OCI-LY1 (cell line): ENCODE results near the gene SSH2.

Experiments used
- CTCF ChIP-seq: fragments of 200-600 bp; sonication (generic), shearing (Covaris generic); IDR thresholded peaks from 2 replicates; pipeline ENCODE4 v1.5.1; 2017; ENCODE audit warnings: mild to moderate bottlenecking, antibody characterized with exemption, low read length, moderate library complexity, mixed read lengths
- EZH2 ChIP-seq: fragments of 200-600 bp; sonication (generic), shearing (Covaris generic); IDR thresholded peaks from 2 replicates; pipeline ENCODE4 v1.8.0; 2017; ENCODE audit warnings: borderline replicate concordance, mixed run types, mild to moderate bottlenecking, antibody characterized with exemption, low read length, moderate library complexity, mixed read lengths

GRCh38 chr17:29611351-29612093 lies 318.5 kb downstream of the SSH2 start:
- no peak for TF ChIP-seq CTCF
- TF ChIP-seq EZH2: no peak
